ENCODE data around the gene ZGLP1. TPM values are rescaled to one million over a fixed set of nuclear protein-coding genes. Genes with fewer than 3 reads are reported as not detected.
A peak's percentile ranks its signal among the peaks of the same experiment; 100 is the strongest.

The ZGLP1 gene
- total and polyA plus RNA-seq, 2 of the 13 experiments (the other 11 are each of a cell fraction or from before 2014, with no cell fraction given), result 2.4 to 3.0 TPM

- TF ChIP-seq ZNF407 (CRISPR knock-in tag; IDR thresholded peaks at IDR 0.05; ENCODE audit: not compliant biosample characterization) (no peak), AGO1 (IDR thresholded peaks at IDR 0.05; ENCODE audit: low read depth, low read length, poor library complexity, severe bottlenecking) (peak; percentile 18), SP4 (CRISPR knock-in tag; IDR thresholded peaks at IDR 0.05) (peak; percentile 75; the same call in 1 of the 2 replicates), KDM2A (CRISPR knock-in tag; IDR thresholded peaks at IDR 0.05; ENCODE audit: borderline replicate concordance, low read depth) (no peak), HOXA3 (CRISPR knock-in tag; IDR thresholded peaks at IDR 0.05) (peak; percentile 19), MTA3 (CRISPR knock-in tag; IDR thresholded peaks at IDR 0.05) (no peak), ZNF451 (CRISPR knock-in tag; IDR thresholded peaks at IDR 0.05) (0 out of 2 replicates have a peak, but pooled peaks have one; percentile 6), ZNF547 (CRISPR knock-in tag; IDR thresholded peaks at IDR 0.05) (peak; percentile 47; the same call in 1 of the 2 replicates), SAP130 (CRISPR knock-in tag; IDR thresholded peaks at IDR 0.05; ENCODE audit: low read depth) (peak; percentile 56; the same call in 1 of the 2 replicates), MXD1 (CRISPR knock-in tag; IDR thresholded peaks at IDR 0.05) (peak; percentile 34; the same call in 1 of the 2 replicates)
- TF ChIP-seq, protein P1, sequence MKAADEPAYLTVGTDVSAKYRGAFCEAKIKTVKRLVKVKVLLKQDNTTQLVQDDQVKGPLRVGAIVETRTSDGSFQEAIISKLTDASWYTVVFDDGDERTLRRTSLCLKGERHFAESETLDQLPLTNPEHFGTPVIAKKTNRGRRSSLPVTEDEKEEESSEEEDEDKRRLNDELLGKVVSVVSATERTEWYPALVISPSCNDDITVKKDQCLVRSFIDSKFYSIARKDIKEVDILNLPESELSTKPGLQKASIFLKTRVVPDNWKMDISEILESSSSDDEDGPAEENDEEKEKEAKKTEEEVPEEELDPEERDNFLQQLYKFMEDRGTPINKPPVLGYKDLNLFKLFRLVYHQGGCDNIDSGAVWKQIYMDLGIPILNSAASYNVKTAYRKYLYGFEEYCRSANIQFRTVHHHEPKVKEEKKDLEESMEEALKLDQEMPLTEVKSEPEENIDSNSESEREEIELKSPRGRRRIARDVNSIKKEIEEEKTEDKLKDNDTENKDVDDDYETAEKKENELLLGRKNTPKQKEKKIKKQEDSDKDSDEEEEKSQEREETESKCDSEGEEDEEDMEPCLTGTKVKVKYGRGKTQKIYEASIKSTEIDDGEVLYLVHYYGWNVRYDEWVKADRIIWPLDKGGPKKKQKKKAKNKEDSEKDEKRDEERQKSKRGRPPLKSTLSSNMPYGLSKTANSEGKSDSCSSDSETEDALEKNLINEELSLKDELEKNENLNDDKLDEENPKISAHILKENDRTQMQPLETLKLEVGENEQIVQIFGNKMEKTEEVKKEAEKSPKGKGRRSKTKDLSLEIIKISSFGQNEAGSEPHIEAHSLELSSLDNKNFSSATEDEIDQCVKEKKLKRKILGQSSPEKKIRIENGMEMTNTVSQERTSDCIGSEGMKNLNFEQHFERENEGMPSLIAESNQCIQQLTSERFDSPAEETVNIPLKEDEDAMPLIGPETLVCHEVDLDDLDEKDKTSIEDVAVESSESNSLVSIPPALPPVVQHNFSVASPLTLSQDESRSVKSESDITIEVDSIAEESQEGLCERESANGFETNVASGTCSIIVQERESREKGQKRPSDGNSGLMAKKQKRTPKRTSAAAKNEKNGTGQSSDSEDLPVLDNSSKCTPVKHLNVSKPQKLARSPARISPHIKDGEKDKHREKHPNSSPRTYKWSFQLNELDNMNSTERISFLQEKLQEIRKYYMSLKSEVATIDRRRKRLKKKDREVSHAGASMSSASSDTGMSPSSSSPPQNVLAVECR (CRISPR knock-in tag; IDR thresholded peaks at IDR 0.05; ENCODE audit: borderline replicate concordance), result peak; percentile 25; the same call in 1 of the 2 replicates
- TF ChIP-seq, protein P2, sequence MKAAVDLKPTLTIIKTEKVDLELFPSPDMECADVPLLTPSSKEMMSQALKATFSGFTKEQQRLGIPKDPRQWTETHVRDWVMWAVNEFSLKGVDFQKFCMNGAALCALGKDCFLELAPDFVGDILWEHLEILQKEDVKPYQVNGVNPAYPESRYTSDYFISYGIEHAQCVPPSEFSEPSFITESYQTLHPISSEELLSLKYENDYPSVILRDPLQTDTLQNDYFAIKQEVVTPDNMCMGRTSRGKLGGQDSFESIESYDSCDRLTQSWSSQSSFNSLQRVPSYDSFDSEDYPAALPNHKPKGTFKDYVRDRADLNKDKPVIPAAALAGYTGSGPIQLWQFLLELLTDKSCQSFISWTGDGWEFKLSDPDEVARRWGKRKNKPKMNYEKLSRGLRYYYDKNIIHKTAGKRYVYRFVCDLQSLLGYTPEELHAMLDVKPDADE (CRISPR knock-in tag; IDR thresholded peaks at IDR 0.05), result no peak
These were observed 18.6 kb downstream of the ZGLP1 start (continued) for GRCh38 chr19:10290876-10291553.

Measured in HepG2 (cell line).